Measurements from ENCODE around the gene PAK5.

PAK5 gene

GRCh38 chr20:9574776-9575175 is 264.1 kb downstream of the PAK5 start:
- no peak for DNase-seq (ENCODE audit: low spot score)

GRCh38 chr20:9574181-9574580 is 264.7 kb downstream of the PAK5 start:
- no peak for DNase-seq (ENCODE audit: low spot score)

- DNase-seq (ENCODE audit: low spot score) = no peak
Observed at GRCh38 chr20:9573335-9574151, 265.3 kb downstream of the PAK5 start.

- DNase-seq (ENCODE audit: low spot score) = no peak
Observed at GRCh38 chr20:9572670-9573069, 266.2 kb downstream of the PAK5 start.

- no peak for DNase-seq (ENCODE audit: low spot score)
Observed at GRCh38 chr20:9571783-9572182, 267.1 kb downstream of the PAK5 start.

- no peak for DNase-seq (ENCODE audit: low spot score)
Observed at GRCh38 chr20:9570612-9571011, 268.3 kb downstream of the PAK5 start.

- DNase-seq (ENCODE audit: low spot score) = no peak
Observed at GRCh38 chr20:9566977-9567376, 271.9 kb downstream of the PAK5 start.

GRCh38 chr20:9565910-9566550 is 272.8 kb downstream of the PAK5 start:
- no peak for DNase-seq (ENCODE audit: low spot score)

GRCh38 chr20:9557411-9557810 is 281.5 kb downstream of the PAK5 start:
- no peak for DNase-seq (ENCODE audit: low spot score)

- no peak for DNase-seq (ENCODE audit: low spot score)
Observed at GRCh38 chr20:9555781-9556180, 283.1 kb downstream of the PAK5 start.

GRCh38 chr20:9551808-9552550 is 286.9 kb downstream of the PAK5 start:
- DNase-seq (ENCODE audit: low spot score) = no peak

- DNase-seq (ENCODE audit: low spot score) = no peak
Observed at GRCh38 chr20:9550871-9551270, 288.0 kb downstream of the PAK5 start.

GRCh38 chr20:9550283-9550682 is 288.6 kb downstream of the PAK5 start:
- DNase-seq (ENCODE audit: low spot score) = no peak

- no peak for DNase-seq (ENCODE audit: low spot score)
Observed at GRCh38 chr20:9543214-9543613, 295.7 kb downstream of the PAK5 start.

GRCh38 chr20:9535449-9535848 is 303.4 kb downstream of the PAK5 start:
- DNase-seq (ENCODE audit: low spot score) = no peak

GRCh38 chr20:9534025-9534424 is 304.9 kb downstream of the PAK5 start:
- DNase-seq (ENCODE audit: low spot score) = no peak

GRCh38 chr20:9532069-9532838 is 306.6 kb downstream of the PAK5 start:
- no peak for DNase-seq (ENCODE audit: low spot score)

GRCh38 chr20:9531581-9531980 is 307.3 kb downstream of the PAK5 start:
- DNase-seq (ENCODE audit: low spot score) = no peak

GRCh38 chr20:9523636-9524035 is 315.2 kb downstream of the PAK5 start:
- no peak for DNase-seq (ENCODE audit: low spot score)

- no peak for DNase-seq (ENCODE audit: low spot score)
Observed at GRCh38 chr20:9520086-9520485, 318.8 kb downstream of the PAK5 start.

- no peak for DNase-seq (ENCODE audit: low spot score)
Observed at GRCh38 chr20:9518576-9519175, 320.2 kb downstream of the PAK5 start.
